Uterus (tissue), 4 donors: ENCODE measurements around the gene FBN1. TPM values are rescaled to one million over a fixed set of nuclear protein-coding genes. Genes with fewer than 3 reads are reported as not detected.

Experiments used
- DNase-seq, 2 donors: peaks; one replicate each; pipeline ENCODE4 v3.0.0-alpha.2; 2019 to 2020
- H3K27ac ChIP-seq, 2 donors: fragments of 200-600 bp; sonication (generic); 1 replicate in 1 of 2; 2 replicates in 1 of 2; pipeline ENCODE4 v1.5.1; 2016 to 2018
- H3K27me3 ChIP-seq, 2 donors: fragments of 200-600 bp; sonication (generic); one replicate each; pipeline ENCODE4 v1.5.1; 2018 to 2019; ENCODE audit warnings: control low read depth in 1 of 2
- H3K36me3 ChIP-seq, 2 donors: fragments of 200-600 bp; sonication (generic); one replicate each; pipeline ENCODE4 v1.5.1; 2019; ENCODE audit warnings: control low read depth in 1 of 2
- H3K4me1 ChIP-seq, 2 donors: fragments of 200-600 bp; sonication (generic); one replicate each; pipeline ENCODE4 v1.5.1; 2018 to 2019; ENCODE audit warnings: control low read depth in 1 of 2
- H3K4me3 ChIP-seq, 2 donors: fragments of 200-600 bp; sonication (generic); 1 replicate in 1 of 2; 2 replicates in 1 of 2; pipeline ENCODE4 v1.5.1; 2018 to 2019; ENCODE audit warnings: mild to moderate bottlenecking in 1 of 2
- H3K9me3 ChIP-seq, 2 donors: fragments of 200-600 bp; sonication (generic); one replicate each; pipeline ENCODE4 v1.5.1; 2019; ENCODE audit warnings: control low read depth in 1 of 2
- POLR2A ChIP-seq, 2 donors: fragments of 450-650 bp; IDR thresholded peaks; one replicate each; pipeline ENCODE4 v1.6.1; 2016; ENCODE audit warnings: antibody characterized with exemption in 2 of 2, mild to moderate bottlenecking in 1 of 2, moderate library complexity in 1 of 2
- intact Hi-C: fragments of 100-400 bp; cut with DNase I; formaldehyde crosslinking; loops from one replicate; pipeline ENCODE4 v1.15.1; 2023; ENCODE audit warnings: low total_unique reads
- total RNA-seq, 4 donors: library from RNA; depleted of rRNA in 3 of 4; stranded (reverse); fragments of >200 nt in 3 of 4; gene quantifications; one replicate each; pipeline versions ENCODE4 v1.1.0 to v1.2.4, GENCODE V29; 2014 to 2023
- TF ChIP-seq, protein P1 (sequence below), 4 experiments: fragments of 200-600 bp in 2 of 4; fragments of 450-650 bp in 2 of 4; sonication (generic) in 2 of 4; IDR thresholded peaks; one replicate each; pipeline ENCODE4 v1.5.1; 2016 to 2019; ENCODE audit warnings: antibody characterized with exemption in 4 of 4, mild to moderate bottlenecking in 2 of 4, moderate library complexity in 1 of 4
- donor health status: DM: yes; HTN: yes; CAD: no.

The FBN1 gene
- total RNA-seq, 4 donors from 2014 or later = 76.3 to 584 (median 95.8) TPM

DNA sequence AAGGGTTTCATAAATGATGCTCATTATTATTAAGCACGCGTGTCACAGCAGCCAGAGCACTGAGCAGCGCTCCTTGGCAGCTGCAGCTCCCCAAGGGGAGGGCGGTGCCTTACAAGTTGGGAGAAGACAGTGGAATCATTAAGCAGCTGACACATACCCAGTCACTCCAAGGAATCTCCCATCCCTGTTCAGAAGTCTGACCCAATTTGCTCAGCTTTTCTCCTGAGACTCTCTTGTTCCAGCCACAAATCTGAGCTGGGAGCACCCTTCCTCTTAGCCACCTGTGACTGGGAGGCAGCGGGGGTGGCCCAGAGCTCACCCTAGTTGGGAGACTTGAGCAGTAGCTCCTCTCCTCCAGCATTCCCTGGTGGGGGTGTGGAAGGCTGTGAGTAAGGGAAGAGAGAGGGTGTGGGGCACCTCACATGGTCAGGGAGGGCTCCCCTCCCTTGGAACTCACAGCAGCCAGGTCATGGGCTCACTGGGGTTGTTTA is 249.9 kb downstream of the FBN1 start:
- intact Hi-C loops = no loop called here
- peak overlapping the region; percentile 63 to 69 for H3K27ac ChIP-seq
- TF ChIP-seq, protein P1, sequence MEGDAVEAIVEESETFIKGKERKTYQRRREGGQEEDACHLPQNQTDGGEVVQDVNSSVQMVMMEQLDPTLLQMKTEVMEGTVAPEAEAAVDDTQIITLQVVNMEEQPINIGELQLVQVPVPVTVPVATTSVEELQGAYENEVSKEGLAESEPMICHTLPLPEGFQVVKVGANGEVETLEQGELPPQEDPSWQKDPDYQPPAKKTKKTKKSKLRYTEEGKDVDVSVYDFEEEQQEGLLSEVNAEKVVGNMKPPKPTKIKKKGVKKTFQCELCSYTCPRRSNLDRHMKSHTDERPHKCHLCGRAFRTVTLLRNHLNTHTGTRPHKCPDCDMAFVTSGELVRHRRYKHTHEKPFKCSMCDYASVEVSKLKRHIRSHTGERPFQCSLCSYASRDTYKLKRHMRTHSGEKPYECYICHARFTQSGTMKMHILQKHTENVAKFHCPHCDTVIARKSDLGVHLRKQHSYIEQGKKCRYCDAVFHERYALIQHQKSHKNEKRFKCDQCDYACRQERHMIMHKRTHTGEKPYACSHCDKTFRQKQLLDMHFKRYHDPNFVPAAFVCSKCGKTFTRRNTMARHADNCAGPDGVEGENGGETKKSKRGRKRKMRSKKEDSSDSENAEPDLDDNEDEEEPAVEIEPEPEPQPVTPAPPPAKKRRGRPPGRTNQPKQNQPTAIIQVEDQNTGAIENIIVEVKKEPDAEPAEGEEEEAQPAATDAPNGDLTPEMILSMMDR (IDR thresholded peaks at IDR 0.05) = no peak
- TF ChIP-seq POLR2A (IDR thresholded peaks at IDR 0.05) = no peak
- no peaks in the 10 kb centered on the region for H3K36me3 ChIP-seq
- H3K4me1 ChIP-seq = no peaks in the 10 kb centered on the region
- H3K4me3 ChIP-seq = no peak overlapping the region
- H3K27me3 ChIP-seq = no peaks in the 10 kb centered on the region
- DNase-seq = peak; percentile 51 to 67
- H3K9me3 ChIP-seq = no peaks in the 10 kb centered on the region

DNA sequence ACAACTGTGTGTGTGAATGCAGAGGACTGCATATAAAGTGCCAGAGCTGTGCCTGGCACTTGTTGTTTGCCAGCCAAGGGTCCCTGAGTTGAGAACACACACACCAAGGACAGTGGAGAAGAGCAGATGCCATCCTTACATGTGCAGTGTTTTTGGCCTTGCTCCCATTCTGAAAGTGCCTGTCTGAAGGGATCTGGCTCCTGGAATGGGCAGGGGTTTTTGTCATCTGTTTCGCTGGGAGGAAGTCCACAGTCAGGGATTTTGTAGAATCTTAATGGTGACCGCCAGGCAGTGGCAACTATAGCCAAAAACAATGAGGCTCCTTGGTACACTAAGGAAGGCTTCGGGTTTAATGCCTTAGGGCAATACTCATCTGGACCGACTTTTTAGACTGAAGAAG is 250.5 kb downstream of the FBN1 start:
- intact Hi-C loops = no loop called here
- Histone ChIP-seq H3K27me3 (no peaks in the 10 kb centered on the region), H3K9me3 (no peaks in the 10 kb centered on the region), H3K36me3 (no peaks in the 10 kb centered on the region), H3K4me1 (no peaks in the 10 kb centered on the region), H3K27ac (peak overlapping the region; percentile 63 to 69), H3K4me3 (no peak overlapping the region)
- TF ChIP-seq, protein P1 (IDR thresholded peaks at IDR 0.05) = no peak
- TF ChIP-seq POLR2A (IDR thresholded peaks at IDR 0.05) = no peak
- DNase-seq = no peak

DNA sequence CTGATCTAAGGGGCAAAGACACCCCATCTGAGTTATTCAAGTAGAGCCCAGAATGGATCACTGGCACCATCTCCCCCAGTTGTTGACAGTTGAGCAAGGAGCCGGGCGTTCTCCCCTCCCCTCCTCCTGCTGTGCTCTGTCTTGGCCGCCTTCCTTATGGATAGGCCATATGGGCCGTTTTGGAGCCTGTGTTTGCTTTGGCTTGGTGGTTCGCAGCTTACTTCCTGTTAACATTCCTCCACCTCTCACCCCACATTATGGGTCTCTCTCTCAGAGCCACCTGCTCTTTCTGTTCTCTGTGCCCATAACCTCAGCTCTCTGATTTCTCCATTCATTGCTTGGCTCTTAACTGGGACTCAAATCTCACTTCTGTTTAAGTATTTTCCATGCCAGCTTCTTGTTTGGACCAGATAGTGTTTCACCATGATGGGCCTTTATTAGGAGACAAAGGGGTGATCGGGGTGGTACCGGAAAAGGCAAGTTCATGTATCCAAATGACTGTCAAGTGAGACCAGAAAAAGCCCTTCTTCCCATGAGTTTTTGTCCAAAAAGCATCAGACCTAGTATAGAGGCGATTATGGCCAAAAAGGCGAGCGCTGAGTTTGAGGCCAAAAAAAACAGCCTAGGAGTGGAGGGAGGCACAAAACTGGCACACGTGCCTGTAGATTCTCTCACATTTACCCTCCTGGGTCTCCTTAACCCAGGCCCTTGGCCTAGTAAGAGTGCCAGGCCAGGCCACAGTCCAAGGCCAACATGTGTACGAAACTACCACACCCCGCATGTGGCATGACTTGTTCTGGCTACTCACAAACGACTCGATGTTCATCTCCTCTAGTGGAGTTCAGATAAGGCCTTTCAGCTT is 251.6 kb downstream of the FBN1 start:
- DNase-seq = no peak
- H3K27ac ChIP-seq = peak overlapping the region in 1 of 2 donors; percentile 80
- no peak overlapping the region for H3K4me3 ChIP-seq
- H3K4me1 ChIP-seq = no peaks in the 10 kb centered on the region
- H3K36me3 ChIP-seq = no peaks in the 10 kb centered on the region
- TF ChIP-seq, protein P1 (IDR thresholded peaks at IDR 0.05) = no peak
- TF ChIP-seq POLR2A (IDR thresholded peaks at IDR 0.05) = no peak
- H3K27me3 ChIP-seq = no peaks in the 10 kb centered on the region
- intact Hi-C loops = no loop called here
- H3K9me3 ChIP-seq = no peaks in the 10 kb centered on the region

DNA sequence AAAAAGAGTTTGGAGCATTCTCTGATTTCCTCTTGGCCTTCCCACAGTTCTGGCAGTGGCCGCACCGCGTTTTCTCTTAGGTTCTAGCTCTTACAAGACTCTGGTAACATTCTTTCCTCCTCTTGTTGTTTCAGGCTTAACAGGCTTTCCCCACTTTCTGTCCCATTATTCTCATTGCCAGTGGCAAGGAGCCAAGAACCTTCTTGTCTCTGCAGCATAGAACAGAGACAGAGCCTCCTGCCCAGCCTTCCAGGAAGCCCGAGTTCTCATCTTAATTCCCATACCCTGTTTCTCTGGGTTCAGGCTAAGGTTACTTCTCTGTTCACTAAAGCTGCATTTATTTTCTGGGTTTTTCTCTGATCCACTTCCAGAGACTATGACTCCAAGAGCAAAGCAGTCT is 253.2 kb downstream of the FBN1 start:
- no peak for TF ChIP-seq POLR2A (IDR thresholded peaks at IDR 0.05)
- TF ChIP-seq, protein P1 (IDR thresholded peaks at IDR 0.05) = no peak
- Histone ChIP-seq H3K36me3 (no peaks in the 10 kb centered on the region), H3K4me3 (no peak overlapping the region), H3K9me3 (no peaks in the 10 kb centered on the region), H3K27me3 (no peaks in the 10 kb centered on the region), H3K27ac (peak overlapping the region; percentile 59 to 80), H3K4me1 (no peaks in the 10 kb centered on the region)
- intact Hi-C loops = no loop called here
- DNase-seq = peak; percentile 69 to 78

DNA sequence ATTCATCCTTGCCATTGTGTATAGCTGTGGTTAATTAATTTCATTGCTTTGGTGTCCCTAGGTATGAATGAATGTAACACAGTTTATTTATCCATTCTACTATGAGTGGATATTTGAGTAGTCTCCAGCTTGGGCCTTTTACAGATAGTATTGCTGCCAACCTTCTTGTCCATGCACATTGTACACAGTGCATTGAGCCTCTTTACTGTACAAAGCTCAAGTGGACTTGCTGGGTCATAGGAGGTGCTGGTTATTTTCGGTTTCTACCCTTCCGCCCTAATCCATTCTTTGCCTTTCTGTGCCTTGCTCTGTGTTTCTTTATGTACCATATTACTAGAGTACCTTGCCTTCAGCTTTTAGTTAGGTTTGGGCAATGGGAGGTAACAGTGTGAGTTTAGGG is 253.6 kb downstream of the FBN1 start:
- H3K36me3 ChIP-seq = no peaks in the 10 kb centered on the region
- no peaks in the 10 kb centered on the region for H3K27me3 ChIP-seq
- H3K27ac ChIP-seq = peak overlapping the region; percentile 59 to 80
- H3K9me3 ChIP-seq = no peaks in the 10 kb centered on the region
- H3K4me3 ChIP-seq = no peak overlapping the region
- TF ChIP-seq POLR2A (IDR thresholded peaks at IDR 0.05) = no peak
- TF ChIP-seq, protein P1 (IDR thresholded peaks at IDR 0.05) = no peak
- no peaks in the 10 kb centered on the region for H3K4me1 ChIP-seq
- intact Hi-C loops = no loop called here
- no peak for DNase-seq
